ENCODE measurements around the gene MUSTN1. TPM values are rescaled to one million over a fixed set of nuclear protein-coding genes. Genes with fewer than 3 reads are reported as not detected.

Gene MUSTN1
- total RNA-seq, 6 donors from 2014 or later, result 1.2 to 62.9 (median 6.5) TPM

- H3K36me3 ChIP-seq, result no peaks in the 10 kb centered on the region
- TF ChIP-seq POLR2A (IDR thresholded peaks at IDR 0.05) (no peak), EP300 (IDR thresholded peaks at IDR 0.05) (no peak), CTCF (IDR thresholded peaks at IDR 0.05) (no peak), POLR2AphosphoS5 (IDR thresholded peaks at IDR 0.05) (no peak)
- H3K27ac ChIP-seq, result no peak overlapping the region
- WGBS, 2 donors, result 56 to 59% methylated on average over 7 of the region's 7 CpGs
- no peak for DNase-seq
- H3K9me3 ChIP-seq, result no peaks in the 10 kb centered on the region
- no peaks in the 10 kb centered on the region for H3K4me1 ChIP-seq
- H3K4me3 ChIP-seq, result no peak overlapping the region
- H3K27me3 ChIP-seq, result no peaks in the 10 kb centered on the region
- ATAC-seq (ENCODE audit: low FRiP score in 2 of 2), result no peak
These were observed 25.0 kb downstream of the MUSTN1 start for GRCh38 chr3:52809662-52810377.

- Histone ChIP-seq H3K27ac (no peak overlapping the region), H3K9me3 (no peaks in the 10 kb centered on the region), H3K36me3 (no peaks in the 10 kb centered on the region), H3K4me1 (no peaks in the 10 kb centered on the region), H3K27me3 (no peaks in the 10 kb centered on the region), H3K4me3 (no peak overlapping the region)
- WGBS, 2 donors, result 58 to 72% methylated on average over 2 of the region's 2 CpGs
- no peak for TF ChIP-seq EP300 (IDR thresholded peaks at IDR 0.05)
- TF ChIP-seq POLR2A (IDR thresholded peaks at IDR 0.05), result no peak
- TF ChIP-seq CTCF (IDR thresholded peaks at IDR 0.05), result no peak
- TF ChIP-seq POLR2AphosphoS5 (IDR thresholded peaks at IDR 0.05), result no peak
- ATAC-seq (ENCODE audit: low FRiP score in 2 of 2) (no peak), DNase-seq (no peak)
These were observed 25.7 kb downstream of the MUSTN1 start for GRCh38 chr3:52809149-52809548.

- no peaks in the 10 kb centered on the region for H3K27me3 ChIP-seq
- no peaks in the 10 kb centered on the region for H3K36me3 ChIP-seq
- no peak for DNase-seq
- TF ChIP-seq CTCF (IDR thresholded peaks at IDR 0.05) (no peak), POLR2AphosphoS5 (IDR thresholded peaks at IDR 0.05) (no peak), EP300 (IDR thresholded peaks at IDR 0.05) (no peak), POLR2A (IDR thresholded peaks at IDR 0.05) (no peak)
- no peak overlapping the region for H3K4me3 ChIP-seq
- no peak overlapping the region for H3K27ac ChIP-seq
- no peaks in the 10 kb centered on the region for H3K9me3 ChIP-seq
- 82 to 84% methylated on average over 17 to 19 of the region's 19 CpGs for WGBS, 2 donors
- ATAC-seq (ENCODE audit: low FRiP score in 2 of 2), result no peak
- no peaks in the 10 kb centered on the region for H3K4me1 ChIP-seq
These were observed 29.4 kb downstream of the MUSTN1 start for GRCh38 chr3:52805270-52806039.

- Histone ChIP-seq H3K36me3 (no peaks in the 10 kb centered on the region), H3K9me3 (no peaks in the 10 kb centered on the region), H3K27me3 (no peaks in the 10 kb centered on the region), H3K27ac (no peak overlapping the region), H3K4me1 (no peaks in the 10 kb centered on the region), H3K4me3 (no peak overlapping the region)
- ATAC-seq (ENCODE audit: low FRiP score in 2 of 2) (no peak), DNase-seq (no peak)
- no peak for TF ChIP-seq POLR2A (IDR thresholded peaks at IDR 0.05)
- TF ChIP-seq CTCF (IDR thresholded peaks at IDR 0.05), result no peak
- no peak for TF ChIP-seq EP300 (IDR thresholded peaks at IDR 0.05)
- no peak for TF ChIP-seq POLR2AphosphoS5 (IDR thresholded peaks at IDR 0.05)
- WGBS, 2 donors, result 61% methylated on average over 5 of the region's 5 CpGs
These were observed 33.0 kb downstream of the MUSTN1 start for GRCh38 chr3:52801839-52802238.
